Epithelial cell of prostate (primary cell): ENCODE results near the gene ZNF446.
A peak's percentile ranks its signal among the peaks of the same experiment; 100 is the strongest.
"Not testable (repeated sequence)": the region's sequence is repeated elsewhere in the genome, so short reads cannot be mapped to it uniquely, and the experiment has no call there.

Experiments used
- DNase-seq: peaks from one replicate; pipeline ENCODE4 v3.0.0-alpha.2; 2011; ENCODE audit warnings: low read depth, low spot score
- H3K27ac ChIP-seq: fragments of 450-650 bp; 2 replicates; pipeline ENCODE4 v1.5.1; 2017; ENCODE audit warnings: mild to moderate bottlenecking

Gene ZNF446

DNA sequence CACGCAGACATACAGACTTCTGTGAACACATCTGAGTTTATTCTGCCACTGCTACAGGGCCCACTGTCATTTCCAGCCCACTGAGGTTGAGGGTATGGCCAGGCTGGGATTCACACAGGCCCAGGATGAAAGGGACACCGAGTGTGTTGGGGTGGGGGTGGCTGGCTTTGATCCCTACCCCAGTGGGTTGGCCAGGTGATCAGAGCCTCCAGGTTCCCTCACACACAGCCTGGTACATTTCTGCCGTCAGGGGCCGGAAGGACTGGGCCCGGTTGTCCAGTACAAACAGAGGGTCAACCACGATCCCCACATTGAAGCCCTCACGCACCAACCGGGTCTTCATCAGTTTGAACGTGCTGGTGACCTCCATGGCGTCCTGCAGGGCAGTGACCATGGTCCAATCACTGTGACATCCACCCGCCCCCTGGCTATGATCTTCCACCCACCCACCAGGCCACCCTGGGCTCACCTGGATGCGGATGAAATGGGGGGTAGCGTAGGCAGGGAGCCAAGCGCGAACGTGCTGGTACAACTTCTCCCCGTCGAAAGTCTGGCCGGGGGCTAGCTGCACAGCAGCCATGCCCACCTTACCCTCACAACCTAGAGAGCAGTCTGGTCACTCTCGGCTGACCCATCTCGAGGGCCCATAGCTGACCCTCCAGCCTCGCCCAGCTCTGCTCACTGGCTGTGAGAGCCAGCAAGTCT lies 22.3 kb downstream of the ZNF446 start:
- H3K27ac ChIP-seq = no peak overlapping the region
- DNase-seq = no peak

DNA sequence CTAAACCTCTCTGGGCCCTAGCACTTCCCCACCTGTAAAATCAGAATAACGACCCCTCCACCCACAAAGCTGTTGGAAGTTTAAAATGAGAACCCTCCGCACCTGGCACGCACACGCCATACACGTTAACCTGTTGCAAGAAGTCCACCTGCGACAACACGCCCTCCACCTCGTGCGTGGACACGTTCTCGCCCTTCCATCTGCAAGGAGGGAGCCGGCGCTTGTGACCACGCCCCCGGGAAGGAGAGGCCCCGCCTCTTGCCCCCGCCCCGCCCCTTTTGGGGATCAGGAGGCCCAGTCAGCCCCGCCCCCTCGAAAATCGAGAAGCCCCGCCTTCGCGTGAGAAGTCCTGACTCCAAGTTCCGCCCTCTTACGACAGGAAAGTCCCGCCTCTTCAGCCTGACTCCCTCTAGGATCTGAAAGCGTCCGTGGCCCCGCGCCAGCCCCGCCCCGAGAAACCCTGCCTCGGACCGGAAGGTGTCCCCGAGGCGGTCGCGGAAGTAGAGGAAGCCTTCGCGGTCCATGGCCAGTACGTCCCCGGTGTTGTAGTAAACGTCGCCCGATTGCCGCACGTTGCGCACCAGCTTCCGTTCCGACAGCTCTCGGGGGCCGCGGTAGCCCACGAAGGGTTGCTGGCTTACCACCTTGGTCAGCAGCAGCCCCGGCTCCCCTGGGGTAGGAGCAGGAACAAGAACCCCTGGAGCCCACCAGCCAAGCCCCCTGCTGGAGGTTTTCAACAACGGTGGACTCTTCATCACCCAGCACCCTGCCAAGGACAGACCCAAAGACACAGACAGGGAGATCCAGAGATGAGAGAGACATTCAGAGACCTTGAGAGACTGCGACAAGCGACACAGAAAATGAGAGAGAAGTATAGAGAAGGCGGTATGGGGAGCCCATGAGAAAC lies 23.1 kb downstream of the ZNF446 start:
- peak; percentile 89 for DNase-seq
- peak overlapping the region; percentile 53 for H3K27ac ChIP-seq

DNA sequence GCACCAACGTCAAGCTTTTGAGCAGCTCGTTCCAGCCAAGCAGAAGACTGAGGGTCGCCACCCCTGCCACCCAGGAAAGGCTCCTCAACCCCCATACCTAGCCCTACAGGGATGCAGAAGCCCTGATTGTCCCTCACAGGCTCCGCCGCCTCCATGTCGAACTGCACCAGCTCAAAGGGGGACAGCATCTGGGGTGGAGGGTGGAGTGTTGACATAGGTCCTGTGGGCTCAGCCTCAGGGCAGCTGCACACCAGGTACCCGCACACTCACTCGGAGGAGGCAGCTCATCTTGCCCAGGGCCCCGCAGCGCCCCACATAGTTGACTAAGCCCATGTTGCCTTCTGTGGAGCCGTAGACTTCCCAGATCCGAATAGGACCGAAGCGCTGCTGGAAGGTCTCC lies 24.1 kb downstream of the ZNF446 start:
- no peak for DNase-seq
- no peak overlapping the region for H3K27ac ChIP-seq

DNA sequence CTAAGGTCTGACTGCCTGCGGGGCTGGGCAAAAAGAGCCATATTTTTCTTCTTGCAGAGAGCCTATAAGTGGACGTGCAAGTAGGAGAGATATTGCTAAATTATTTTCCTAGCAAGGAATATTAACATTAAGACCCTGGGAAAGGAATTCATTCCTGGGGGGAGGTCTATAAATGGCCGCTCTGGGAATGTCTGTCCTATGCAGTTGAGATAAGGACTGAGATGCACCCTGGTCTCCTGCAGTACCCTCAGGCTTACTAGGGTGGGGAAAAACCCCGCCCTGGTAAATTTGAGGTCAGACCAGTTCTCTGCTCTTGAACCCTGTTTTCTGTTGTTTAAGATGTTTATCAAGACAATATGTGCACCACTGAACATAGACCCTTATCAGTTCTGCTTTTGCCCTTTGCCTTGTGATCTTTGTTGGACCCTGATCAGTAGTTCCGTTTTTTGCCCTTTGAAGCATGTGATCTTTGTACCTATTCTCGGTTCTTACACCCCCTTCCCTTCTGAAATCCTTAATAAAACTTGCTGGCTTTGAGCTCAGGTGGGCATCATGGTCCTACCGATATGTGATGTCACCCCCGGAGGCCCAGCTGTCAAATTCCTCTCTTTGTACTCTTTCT lies 31.6 kb downstream of the ZNF446 start:
- H3K27ac ChIP-seq, DNase-seq: not testable (repeated sequence)

DNA sequence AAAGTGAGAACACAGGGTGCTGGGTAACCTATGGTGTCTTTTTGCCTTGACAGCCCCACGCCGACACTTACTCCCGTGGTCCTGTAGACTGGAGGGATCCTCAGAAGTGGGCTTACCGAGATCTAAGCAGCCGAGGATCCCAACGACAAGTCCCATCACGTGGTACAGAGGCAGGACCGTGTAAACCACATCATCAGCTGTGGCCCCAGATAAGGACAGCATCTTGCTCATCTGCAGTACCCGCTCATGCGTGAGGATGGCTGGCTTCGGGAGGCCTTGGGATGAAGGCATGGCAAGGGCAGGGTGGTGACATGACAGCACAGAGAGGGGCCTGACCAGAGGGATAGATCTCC lies 33.6 kb downstream of the ZNF446 start:
- no peak for DNase-seq
- H3K27ac ChIP-seq = no peak overlapping the region

DNA sequence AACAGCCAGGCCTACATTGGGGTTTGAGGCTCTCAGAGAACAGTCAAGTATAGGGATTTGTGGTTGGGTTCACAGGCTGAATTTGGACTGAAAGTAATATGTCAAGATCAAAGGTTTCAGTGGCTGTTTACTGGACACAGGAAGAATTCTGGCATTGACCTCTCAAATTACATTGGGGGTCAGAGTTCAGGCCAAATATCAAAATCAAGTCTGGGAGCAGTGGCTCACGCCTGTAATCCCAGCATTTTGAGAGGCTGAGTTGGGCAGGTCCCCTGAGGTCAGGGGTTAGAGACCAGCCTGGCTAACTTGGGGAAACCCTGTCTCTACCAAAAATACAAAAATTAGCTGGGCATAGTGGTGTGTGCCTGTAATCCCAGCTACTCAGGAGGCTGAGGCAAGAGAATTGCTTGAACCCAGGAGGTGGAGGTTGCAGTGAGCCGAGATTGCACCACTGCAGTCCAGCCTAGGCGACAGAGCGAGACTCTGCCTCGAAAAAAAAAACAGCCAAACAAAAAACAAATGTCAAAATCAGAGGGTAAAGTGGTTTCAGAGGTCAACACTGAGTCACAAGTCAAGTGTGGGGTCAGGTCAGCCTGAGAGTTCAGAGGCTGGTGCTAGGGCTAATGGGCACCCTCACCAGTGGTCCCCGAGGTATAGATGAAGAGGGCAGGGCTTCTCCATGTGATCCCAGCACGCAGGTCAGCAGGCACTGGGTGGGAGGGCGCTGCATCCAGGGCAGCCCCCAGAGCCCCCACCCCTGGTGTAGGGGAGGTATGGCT lies 34.1 kb downstream of the ZNF446 start:
- H3K27ac ChIP-seq = no peak overlapping the region
- no peak for DNase-seq

DNA sequence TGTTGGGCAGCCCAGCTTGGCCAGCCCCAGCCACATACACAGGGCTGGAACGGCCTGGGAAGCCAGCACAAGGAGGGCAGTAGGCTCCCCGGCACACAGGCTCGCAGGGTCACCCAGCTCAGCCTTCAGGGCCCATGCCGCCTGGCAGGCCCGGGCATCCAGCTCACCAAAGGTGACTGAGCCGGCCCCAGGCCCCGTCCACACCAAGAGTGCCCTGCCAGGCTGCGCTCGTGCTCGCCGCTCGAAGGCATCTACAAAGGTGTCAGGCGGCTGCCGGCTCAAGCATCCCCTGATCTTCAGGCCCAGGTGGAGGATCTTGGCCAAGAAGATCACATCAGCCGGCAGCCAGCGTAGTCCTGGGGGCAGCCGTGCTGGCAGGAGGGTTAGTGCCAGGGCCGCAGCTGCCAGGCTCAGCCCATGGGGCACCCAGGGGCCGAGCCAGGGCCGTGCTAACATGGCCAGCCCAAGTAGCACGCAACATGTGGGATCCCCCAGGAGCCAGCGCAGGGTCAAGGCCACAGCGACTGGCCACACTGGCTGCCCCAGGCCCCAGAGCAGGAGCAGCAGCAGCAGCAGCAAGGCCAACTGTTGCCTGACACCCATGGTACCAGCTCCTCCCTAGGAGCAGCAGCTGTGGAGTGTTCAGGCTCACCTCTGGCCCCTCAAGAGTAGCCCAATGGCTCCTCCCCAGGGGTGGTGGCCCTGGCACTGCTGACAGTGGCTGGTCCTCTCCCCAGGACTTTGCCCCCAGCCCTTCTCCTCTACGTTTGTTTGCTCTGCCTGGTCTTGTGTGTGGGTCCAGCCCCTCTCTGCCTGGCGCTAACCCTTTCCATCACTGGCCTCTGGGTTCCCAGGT lies 35.4 kb downstream of the ZNF446 start, which contains the start of gene SLC27A5:
SLC27A5 (minus strand) TSS at position 640 of the 856 bp plus-strand sequence; CDS start at position 603, 37 bp downstream.
- DNase-seq = no peak

DNA sequence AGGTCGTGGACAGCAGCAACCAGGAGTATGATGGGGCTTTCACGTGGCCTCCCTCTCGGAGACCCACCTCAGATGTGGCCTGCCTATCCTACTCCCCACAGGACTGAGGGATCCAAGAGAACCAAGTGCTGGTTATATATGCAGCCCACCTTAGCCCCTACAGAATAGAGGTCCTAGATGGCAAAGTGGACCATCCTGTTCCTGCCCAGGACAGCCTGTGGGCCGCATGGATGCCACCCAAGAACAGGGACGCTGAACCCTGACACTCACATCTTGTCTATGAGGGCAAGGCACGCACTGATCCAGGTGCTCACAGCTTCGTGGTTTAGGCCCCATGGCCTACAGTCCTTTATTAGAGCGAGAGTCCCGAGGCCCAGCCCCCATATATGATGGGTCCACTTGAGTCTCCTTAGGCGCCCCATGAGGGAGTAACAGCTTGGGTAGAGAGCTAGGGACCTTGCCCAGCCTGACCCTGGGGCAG lies 37.1 kb downstream of the ZNF446 start:
- peak overlapping the region; percentile 14 for H3K27ac ChIP-seq
- DNase-seq = no peak

More for the DNA sequence above, 35.4 kb downstream of the ZNF446 start, which contains the start of gene SLC27A5:
- H3K27ac ChIP-seq = no peak within 1 kb of the TSS

DNA sequence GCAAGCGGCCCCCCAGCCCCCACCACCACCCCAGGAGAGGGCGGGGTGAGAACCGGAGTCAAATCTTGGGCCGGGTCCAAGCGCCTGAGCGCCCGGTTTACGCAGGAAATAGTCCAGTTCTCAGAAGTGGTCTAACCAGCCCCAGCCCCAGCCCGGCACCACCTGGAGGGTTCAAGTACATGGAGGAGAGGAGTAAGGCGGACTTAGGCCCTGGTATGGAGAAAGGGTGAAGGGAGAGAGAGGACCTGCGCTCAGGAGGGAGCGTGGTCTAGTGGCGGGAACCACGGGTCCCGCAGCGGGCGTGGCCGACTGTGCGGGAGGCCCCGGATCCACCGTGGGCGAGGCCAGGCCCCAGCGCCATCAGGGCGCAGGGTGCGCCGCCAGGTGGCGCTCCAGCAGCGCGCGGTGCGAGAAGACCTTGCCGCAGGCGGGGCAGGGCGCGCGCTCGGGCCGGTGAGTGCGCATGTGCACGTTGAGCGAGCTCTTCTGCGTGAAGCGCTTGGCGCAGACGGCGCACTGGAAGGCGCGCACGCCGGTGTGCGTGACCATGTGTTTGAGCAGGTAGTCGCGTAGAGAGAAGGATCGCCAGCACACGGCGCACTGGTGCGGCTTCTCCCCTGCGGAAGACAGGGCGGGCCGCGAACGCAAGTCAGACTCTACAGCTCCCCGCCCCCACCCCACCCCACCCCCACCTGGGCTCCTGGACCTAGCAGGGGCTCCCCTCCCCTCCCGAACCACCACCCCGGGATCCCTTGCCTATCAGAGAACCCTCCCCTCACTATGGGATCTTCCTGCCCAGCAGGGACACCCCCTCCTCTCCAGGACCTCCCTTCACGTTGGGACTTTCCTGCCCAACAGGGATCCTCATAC lies 37.8 kb downstream of the ZNF446 start:
- H3K27ac ChIP-seq = peak overlapping the region; percentile 14
- peak; percentile 51 for DNase-seq

DNA sequence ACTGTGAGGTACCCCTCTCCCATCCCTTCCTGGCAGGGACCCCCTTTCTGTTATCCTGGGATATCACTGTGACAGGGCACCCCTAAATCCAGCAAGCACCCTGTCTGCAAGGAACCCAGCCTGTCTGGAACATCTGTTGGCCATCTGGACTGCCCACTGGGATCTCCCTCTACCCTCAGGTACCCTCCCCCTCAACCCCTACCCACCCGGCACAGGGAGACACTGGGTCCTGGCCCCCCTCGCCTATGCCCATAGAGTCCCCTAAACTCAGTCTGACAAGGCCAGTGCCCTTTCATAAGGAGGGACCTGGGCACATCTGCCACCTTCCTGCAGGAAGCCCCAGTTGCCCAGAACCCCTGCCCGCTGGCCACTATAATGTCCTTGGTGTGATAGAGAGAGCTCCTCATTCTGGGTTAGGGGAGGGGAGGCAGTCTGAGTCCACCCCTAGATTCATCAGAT lies 38.4 kb downstream of the ZNF446 start:
- no peak for DNase-seq
- no peak overlapping the region for H3K27ac ChIP-seq

DNA sequence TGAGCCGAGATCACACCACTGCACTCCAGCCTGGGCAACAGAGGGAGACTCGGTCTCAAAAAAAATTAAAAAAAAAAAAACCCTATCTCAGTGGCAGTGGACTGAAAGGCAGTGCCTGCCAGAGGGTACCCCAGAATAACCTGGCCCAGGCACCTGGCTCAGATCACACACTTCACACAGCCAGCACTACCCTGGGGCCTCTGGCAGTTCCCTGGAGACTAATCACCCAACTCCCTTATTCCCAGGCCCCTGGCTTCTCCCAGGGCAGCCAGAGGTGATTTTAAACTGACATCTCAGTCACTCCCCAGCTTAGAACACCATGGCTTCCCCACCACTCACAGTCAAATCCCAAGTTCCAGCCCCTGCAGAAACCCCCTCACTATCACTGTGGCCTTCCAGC lies 39.1 kb downstream of the ZNF446 start:
- no peak overlapping the region for H3K27ac ChIP-seq
- DNase-seq = no peak

DNA sequence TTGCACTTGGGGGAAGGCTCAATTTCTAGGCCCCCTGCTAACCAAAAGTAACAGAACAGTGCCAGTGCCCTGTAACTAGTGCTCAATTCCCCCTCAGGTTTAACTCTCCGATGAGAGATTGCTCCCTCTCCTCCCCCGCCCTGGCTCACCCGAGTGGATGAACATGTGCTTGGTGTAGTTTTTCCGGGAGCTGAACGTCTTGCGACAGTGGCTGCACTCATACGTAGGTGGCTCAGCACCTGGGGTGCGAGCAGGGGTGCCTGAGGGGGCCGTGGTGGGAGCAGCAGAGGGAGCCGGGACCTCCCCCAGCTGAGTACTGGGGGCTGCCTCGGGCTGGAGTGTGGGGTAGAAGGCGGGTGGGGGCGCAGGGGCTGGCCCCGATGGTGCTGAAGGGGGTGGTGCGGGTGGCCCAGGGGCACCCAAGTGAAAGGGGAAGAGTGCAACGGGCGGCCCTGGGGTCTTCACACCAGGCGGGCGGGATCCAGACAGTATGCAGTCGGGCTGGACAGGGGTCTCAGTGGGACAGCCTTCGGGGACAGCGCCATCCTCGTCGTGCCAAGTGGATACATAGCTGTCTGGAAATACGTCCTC lies 40.2 kb downstream of the ZNF446 start:
- no peak overlapping the region for H3K27ac ChIP-seq
- no peak for DNase-seq

DNA sequence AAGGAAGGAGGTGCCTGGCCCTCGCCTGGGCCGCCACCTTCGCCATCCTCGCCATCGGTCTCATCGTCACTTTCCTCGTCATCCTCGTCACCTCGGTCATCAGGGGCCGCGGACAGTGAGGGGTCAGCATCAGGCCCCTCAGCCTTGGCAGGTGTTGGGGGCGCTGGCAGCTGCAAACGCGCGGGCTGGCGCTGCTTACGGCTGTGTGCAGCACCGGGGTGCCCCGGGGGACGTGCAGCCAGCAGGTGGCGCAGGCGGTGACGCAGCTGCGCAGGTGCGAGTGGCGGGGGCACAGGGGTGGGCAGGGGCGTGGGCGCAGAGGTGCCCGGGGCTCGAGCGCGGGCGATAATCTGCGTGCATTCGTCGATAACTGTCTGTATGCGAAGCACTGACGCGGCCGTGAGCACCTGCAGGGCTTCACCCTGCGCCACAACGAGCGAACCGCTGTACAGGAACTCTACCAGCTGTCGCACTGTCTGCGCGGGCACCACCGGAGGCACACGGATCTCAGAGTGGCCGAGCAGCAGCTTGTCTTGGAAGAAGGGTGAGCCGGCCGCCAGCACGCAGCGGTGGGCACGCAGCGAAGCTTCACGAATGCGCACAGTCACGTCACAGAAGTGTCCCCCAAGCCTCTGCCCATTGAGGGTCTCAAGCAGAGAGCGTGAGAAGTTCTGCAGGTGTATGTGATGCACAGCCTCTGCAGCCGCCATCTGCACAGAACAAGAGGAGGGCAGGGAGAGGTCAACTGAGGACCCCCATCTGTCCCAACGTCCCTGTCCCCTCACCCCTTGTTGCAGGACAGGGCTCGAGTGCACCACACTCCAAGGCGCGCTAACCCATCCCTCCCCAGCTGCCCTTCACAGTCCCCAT lies 41.0 kb downstream of the ZNF446 start:
- H3K27ac ChIP-seq = no peak overlapping the region
- DNase-seq = no peak

DNA sequence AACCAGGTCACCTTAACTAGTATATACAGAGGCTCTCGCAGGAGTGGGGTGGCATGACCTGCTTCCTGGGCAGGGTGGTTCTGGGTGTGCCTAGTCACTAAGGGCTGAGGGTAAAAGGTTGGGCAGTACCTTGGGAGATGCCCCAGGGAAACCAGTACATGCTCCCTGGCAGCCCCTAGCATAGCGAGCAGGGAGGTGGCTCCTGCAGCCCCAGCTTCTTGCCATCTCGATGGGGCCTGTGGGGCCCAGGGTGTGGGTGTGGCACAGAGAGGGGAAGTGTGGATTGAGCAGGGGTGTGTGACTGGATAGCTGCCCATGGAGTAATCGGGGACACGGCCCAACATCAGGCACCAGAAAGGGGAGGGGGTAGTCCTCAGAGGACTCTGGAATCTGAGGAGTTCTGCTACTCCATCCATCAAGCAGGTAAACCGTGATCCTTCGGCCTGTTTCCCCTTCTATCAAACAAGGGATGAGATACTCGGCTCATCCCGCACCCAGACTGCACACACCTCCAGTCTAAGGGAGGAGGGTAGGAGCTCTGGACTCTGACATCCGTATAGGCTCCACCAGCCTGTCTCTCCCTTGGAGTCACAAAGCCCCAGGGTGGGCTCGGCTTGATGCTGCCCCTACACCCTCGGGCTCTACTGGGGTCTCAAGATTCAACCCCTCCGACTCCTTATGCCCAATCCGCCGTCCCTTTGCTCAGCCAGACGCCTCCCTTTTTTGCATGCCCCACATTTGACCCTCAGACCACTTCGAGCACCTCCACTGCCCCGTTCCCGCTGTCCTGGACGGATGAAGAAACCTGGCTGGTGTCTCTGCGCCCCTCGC lies 42.3 kb downstream of the ZNF446 start:
- H3K27ac ChIP-seq = peak overlapping the region; percentile 95
- no peak for DNase-seq

DNA sequence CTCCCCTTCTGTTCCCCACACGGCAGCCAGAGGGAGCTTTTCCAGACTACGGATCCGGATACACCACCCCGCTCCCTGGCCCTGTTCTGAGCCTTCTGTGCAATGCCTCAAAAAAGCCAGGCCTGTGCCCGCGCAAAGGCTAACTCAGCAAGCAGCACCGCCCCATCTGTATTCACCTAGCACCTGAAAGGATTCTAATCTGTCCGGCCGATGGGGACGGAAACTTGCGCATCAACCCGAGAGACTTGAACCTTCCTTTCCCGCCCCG lies 42.9 kb downstream of the ZNF446 start:
- H3K27ac ChIP-seq = peak overlapping the region; percentile 95
- no peak for DNase-seq
